HG03139 (cell line): ENCODE results near the gene TBC1D24.
A peak's percentile ranks its signal among the peaks of the same experiment; 100 is the strongest.

Source experiments
- ATAC-seq: cut with Tn5 transposase; IDR thresholded peaks from one replicate; pipeline ENCODE4 v1.9.1; 2021; ENCODE audit not compliant: unreplicated experiment

The TBC1D24 gene

GRCh38 chr16:2449118-2449517 lies 25.8 kb upstream of the TBC1D24 start:
- ATAC-seq, result no peak

- ATAC-seq, result no peak
Observed at GRCh38 chr16:2450535-2450934, 24.4 kb upstream of the TBC1D24 start.

GRCh38 chr16:2450975-2451381 lies 23.9 kb upstream of the TBC1D24 start:
- no peak for ATAC-seq

GRCh38 chr16:2451851-2452320 lies 23.0 kb upstream of the TBC1D24 start:
- ATAC-seq, result no peak

GRCh38 chr16:2452650-2453049 lies 22.3 kb upstream of the TBC1D24 start:
- ATAC-seq, result no peak

- no peak for ATAC-seq
Observed at GRCh38 chr16:2455081-2455845, 19.7 kb upstream of the TBC1D24 start.

GRCh38 chr16:2456551-2457153 lies 18.3 kb upstream of the TBC1D24 start:
- no peak for ATAC-seq

- no peak for ATAC-seq
Observed at GRCh38 chr16:2457267-2457666, 17.7 kb upstream of the TBC1D24 start.

GRCh38 chr16:2457946-2458345 lies 17.0 kb upstream of the TBC1D24 start:
- no peak for ATAC-seq

- no peak for ATAC-seq
Observed at GRCh38 chr16:2458887-2459646, 15.9 kb upstream of the TBC1D24 start.

- ATAC-seq, result peak; percentile 84
Observed at GRCh38 chr16:2459647-2460390, 15.1 kb upstream of the TBC1D24 start, which contains the start of gene TEDC2. TSS of gene TEDC2 (plus strand) at chr16:2460109. CDS start at chr16:2460145, 36 bp downstream.

- ATAC-seq, result no peak
Observed at GRCh38 chr16:2460391-2460713, 14.6 kb upstream of the TBC1D24 start.

GRCh38 chr16:2460916-2461315 lies 14.0 kb upstream of the TBC1D24 start:
- no peak for ATAC-seq

- ATAC-seq, result no peak
Observed at GRCh38 chr16:2462031-2462866, 12.7 kb upstream of the TBC1D24 start.

- ATAC-seq, result no peak
Observed at GRCh38 chr16:2464333-2464732, 10.6 kb upstream of the TBC1D24 start.

- ATAC-seq, result no peak
Observed at GRCh38 chr16:2465653-2466415, 9.1 kb upstream of the TBC1D24 start.

GRCh38 chr16:2466667-2467527 lies 8.0 kb upstream of the TBC1D24 start:
- no peak for ATAC-seq

- no peak for ATAC-seq
Observed at GRCh38 chr16:2467528-2468232, 7.2 kb upstream of the TBC1D24 start.
